Fibroblast of lung (primary cell): ENCODE results near the gene HGFAC. TPM values are rescaled to one million over a fixed set of nuclear protein-coding genes. Genes with fewer than 3 reads are reported as not detected.

ENCODE experiments used
- DNase-seq, 2 donors: peaks; one replicate each; pipeline versions ENCODE4 v3.0.0 to v3.0.0-alpha.2; 2010; ENCODE audit warnings: low read depth in 2 of 2
- H2AFZ ChIP-seq: 2 replicates; pipeline ENCODE4 v1.5.1; 2012; ENCODE audit warnings: low read length, control low read depth, inconsistent platforms
- H3K27ac ChIP-seq: 2 replicates; pipeline ENCODE4 v1.5.1; 2011; ENCODE audit warnings: low read length, control low read depth; ENCODE audit not compliant: insufficient read depth
- H3K27me3 ChIP-seq: 2 replicates; pipeline ENCODE4 v1.5.1; 2011; ENCODE audit warnings: mild to moderate bottlenecking, low read length; ENCODE audit not compliant: control insufficient read depth, insufficient read depth
- H3K36me3 ChIP-seq: 2 replicates; pipeline ENCODE4 v1.5.1; 2011; ENCODE audit warnings: low read length; ENCODE audit not compliant: control insufficient read depth, insufficient read depth
- H3K4me1 ChIP-seq: 2 replicates; pipeline ENCODE4 v1.5.1; 2011; ENCODE audit warnings: low read length; ENCODE audit not compliant: control insufficient read depth, insufficient read depth; ENCODE audit errors: extremely low read depth
- H3K4me2 ChIP-seq: 2 replicates; pipeline ENCODE4 v1.5.1; 2011; ENCODE audit warnings: low read length, control low read depth; ENCODE audit not compliant: insufficient read depth; ENCODE audit errors: extremely low read depth
- H3K4me3 ChIP-seq, 4 experiments: fragments of 200-600 bp in 1 of 4; sonication (generic) in 1 of 4; replicated peaks in 1 of 4; 2 replicates each; pipeline ENCODE4 v1.5.1; 2011 to 2016; ENCODE audit warnings: low read length in 4 of 4, low read depth in 3 of 4, mild to moderate bottlenecking in 3 of 4, control low read depth in 2 of 4, inconsistent platforms in 1 of 4, mixed read lengths in 1 of 4; ENCODE audit not compliant: insufficient read depth in 1 of 4; ENCODE audit errors: control extremely low read depth in 1 of 4
- H3K79me2 ChIP-seq: 2 replicates; pipeline ENCODE4 v1.5.1; 2012; ENCODE audit warnings: mild to moderate bottlenecking, low read length, inconsistent platforms; ENCODE audit not compliant: control insufficient read depth, insufficient read depth
- H3K9ac ChIP-seq: 2 replicates; pipeline ENCODE4 v1.5.1; 2011; ENCODE audit warnings: mild to moderate bottlenecking, low read length, control low read depth; ENCODE audit not compliant: insufficient read depth
- H3K9me3 ChIP-seq: 2 replicates; pipeline ENCODE4 v1.5.1; 2012; ENCODE audit warnings: low read depth, low read length; ENCODE audit not compliant: control insufficient read depth, insufficient read depth
- H4K20me1 ChIP-seq: 2 replicates; pipeline ENCODE4 v1.5.1; 2011; ENCODE audit warnings: low read length; ENCODE audit not compliant: control insufficient read depth, insufficient read depth; ENCODE audit errors: extremely low read depth
- CTCF ChIP-seq, 2 donors: IDR thresholded peaks in 1 of 2; conservative IDR thresholded peaks in 1 of 2; 1 replicate in 1 of 2; 2 replicates in 1 of 2; pipeline ENCODE4 v1.5.1; 2011 to 2012; ENCODE audit warnings: low read length in 2 of 2, control low read depth in 1 of 2, inconsistent platforms in 1 of 2, low read depth in 1 of 2, mild to moderate bottlenecking in 1 of 2
- EZH2 ChIP-seq: IDR thresholded peaks from 2 replicates; pipeline ENCODE4 v1.5.1; 2012; ENCODE audit warnings: low read length, control low read depth, mild to moderate bottlenecking; ENCODE audit errors: missing control alignments
- polyA plus RNA-seq, 2 donors: library from polyadenylated mRNA; depleted of rRNA in 1 of 2; stranded (reverse) in 1 of 2; unstranded in 1 of 2; fragments of >200 nt; gene quantifications; 2 replicates each; pipeline ENCODE4 v1.2.1, GENCODE V29; 2011 to 2012; ENCODE audit warnings: missing spikeins in 1 of 2
- total RNA-seq: library from RNA; depleted of rRNA; stranded (reverse); fragments of >200 nt; gene quantifications from 2 replicates; pipeline ENCODE4 v1.2.1, GENCODE V29; 2014

HGFAC gene
- total and polyA plus RNA-seq, 2 donors (not counting 1 experiment from before 2014, with no cell fraction given): 0.33 TPM; not detected in 1

GRCh38 chr4:3413675-3414420, 27.9 kb upstream of the HGFAC start:
- Histone ChIP-seq H3K4me1 (no peaks in the 10 kb centered on the region), H4K20me1 (no peaks in the 10 kb centered on the region), H3K79me2 (no peaks in the 10 kb centered on the region), H3K4me3 (no peak overlapping the region), H3K9me3 (no peaks in the 10 kb centered on the region), H2AFZ (no peak overlapping the region), H3K36me3 (no peaks in the 10 kb centered on the region), H3K4me2 (no peak overlapping the region), H3K27me3 (no peaks in the 10 kb centered on the region), H3K27ac (no peak overlapping the region), H3K9ac (no peak overlapping the region)
- TF ChIP-seq CTCF (conservative IDR thresholded peaks at IDR 0.05 in 1 of 2, IDR thresholded peaks at IDR 0.05 in 1 of 2; ENCODE audit: low read depth in 1 of 2, low read length in 2 of 2) (no peak), EZH2 (no peak)
- DNase-seq: no peak

GRCh38 chr4:3414421-3415279, 27.1 kb upstream of the HGFAC start:
- Histone ChIP-seq H3K4me2 (no peak overlapping the region), H3K9ac (no peak overlapping the region), H3K27ac (no peak overlapping the region), H3K9me3 (no peaks in the 10 kb centered on the region), H3K36me3 (no peaks in the 10 kb centered on the region), H2AFZ (no peak overlapping the region), H4K20me1 (no peaks in the 10 kb centered on the region), H3K4me3 (no peak overlapping the region), H3K79me2 (no peaks in the 10 kb centered on the region), H3K27me3 (no peaks in the 10 kb centered on the region), H3K4me1 (no peaks in the 10 kb centered on the region)
- TF ChIP-seq CTCF (conservative IDR thresholded peaks at IDR 0.05 in 1 of 2, IDR thresholded peaks at IDR 0.05 in 1 of 2; ENCODE audit: low read depth in 1 of 2, low read length in 2 of 2) (no peak), EZH2 (no peak)
- DNase-seq: no peak

- H3K4me3 ChIP-seq: no peak overlapping the region
- no peaks in the 10 kb centered on the region for H3K79me2 ChIP-seq
- H3K27ac ChIP-seq: no peak overlapping the region
- H4K20me1 ChIP-seq: no peaks in the 10 kb centered on the region
- H3K4me2 ChIP-seq: no peak overlapping the region
- TF ChIP-seq CTCF (conservative IDR thresholded peaks at IDR 0.05 in 1 of 2, IDR thresholded peaks at IDR 0.05 in 1 of 2; ENCODE audit: low read depth in 1 of 2, low read length in 2 of 2) (no peak), EZH2 (no peak)
- no peak overlapping the region for H2AFZ ChIP-seq
- no peaks in the 10 kb centered on the region for H3K4me1 ChIP-seq
- no peaks in the 10 kb centered on the region for H3K9me3 ChIP-seq
- no peak overlapping the region for H3K9ac ChIP-seq
- DNase-seq: no peak
- H3K27me3 ChIP-seq: no peaks in the 10 kb centered on the region
- H3K36me3 ChIP-seq: no peaks in the 10 kb centered on the region
These were observed 26.2 kb upstream of the HGFAC start for GRCh38 chr4:3415471-3416141.
